Measurements from ENCODE around the gene PCSK5. TPM values are rescaled to one million over a fixed set of nuclear protein-coding genes. Genes with fewer than 3 reads are reported as not detected.
"Not testable (repeated sequence)": the region's sequence is repeated elsewhere in the genome, so short reads cannot be mapped to it uniquely, and the experiment has no call there.

The PCSK5 gene
- total RNA-seq, 1 donor from 2014 or later = 30.7 TPM

DNA sequence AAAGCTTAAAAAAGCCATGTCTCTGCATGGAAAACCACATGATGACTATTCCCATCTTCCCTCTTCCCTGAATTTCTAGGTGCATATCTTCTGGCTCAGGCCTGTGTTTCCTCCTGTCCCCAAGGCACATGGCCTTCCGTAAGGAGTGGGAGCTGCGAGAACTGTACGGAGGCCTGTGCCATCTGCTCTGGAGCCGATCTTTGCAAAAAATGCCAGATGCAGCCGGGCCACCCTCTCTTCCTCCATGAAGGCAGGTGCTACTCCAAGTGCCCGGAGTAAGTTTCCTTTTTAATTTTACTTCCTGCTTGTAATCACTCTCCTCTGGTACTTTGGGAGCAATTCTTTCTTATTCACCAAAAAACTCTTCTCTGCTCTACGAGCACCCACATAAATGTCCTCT lies 420.1 kb downstream of the PCSK5 start:
- Mint-ChIP-seq H3K27ac (no peak overlapping the region), H3K27me3 (no peaks in the 10 kb centered on the region), H3K36me3 (no peaks in the 10 kb centered on the region), H3K4me1 (ENCODE audit: unreplicated experiment) (no peaks in the 10 kb centered on the region), H3K4me3 (no peak overlapping the region), H3K9me3 (no peaks in the 10 kb centered on the region)
- no peak for DNase-seq (ENCODE audit: extremely low spot score, unreplicated experiment)
- TF ChIP-seq, protein P1, sequence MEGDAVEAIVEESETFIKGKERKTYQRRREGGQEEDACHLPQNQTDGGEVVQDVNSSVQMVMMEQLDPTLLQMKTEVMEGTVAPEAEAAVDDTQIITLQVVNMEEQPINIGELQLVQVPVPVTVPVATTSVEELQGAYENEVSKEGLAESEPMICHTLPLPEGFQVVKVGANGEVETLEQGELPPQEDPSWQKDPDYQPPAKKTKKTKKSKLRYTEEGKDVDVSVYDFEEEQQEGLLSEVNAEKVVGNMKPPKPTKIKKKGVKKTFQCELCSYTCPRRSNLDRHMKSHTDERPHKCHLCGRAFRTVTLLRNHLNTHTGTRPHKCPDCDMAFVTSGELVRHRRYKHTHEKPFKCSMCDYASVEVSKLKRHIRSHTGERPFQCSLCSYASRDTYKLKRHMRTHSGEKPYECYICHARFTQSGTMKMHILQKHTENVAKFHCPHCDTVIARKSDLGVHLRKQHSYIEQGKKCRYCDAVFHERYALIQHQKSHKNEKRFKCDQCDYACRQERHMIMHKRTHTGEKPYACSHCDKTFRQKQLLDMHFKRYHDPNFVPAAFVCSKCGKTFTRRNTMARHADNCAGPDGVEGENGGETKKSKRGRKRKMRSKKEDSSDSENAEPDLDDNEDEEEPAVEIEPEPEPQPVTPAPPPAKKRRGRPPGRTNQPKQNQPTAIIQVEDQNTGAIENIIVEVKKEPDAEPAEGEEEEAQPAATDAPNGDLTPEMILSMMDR (conservative IDR thresholded peaks at IDR 0.05) = no peak

DNA sequence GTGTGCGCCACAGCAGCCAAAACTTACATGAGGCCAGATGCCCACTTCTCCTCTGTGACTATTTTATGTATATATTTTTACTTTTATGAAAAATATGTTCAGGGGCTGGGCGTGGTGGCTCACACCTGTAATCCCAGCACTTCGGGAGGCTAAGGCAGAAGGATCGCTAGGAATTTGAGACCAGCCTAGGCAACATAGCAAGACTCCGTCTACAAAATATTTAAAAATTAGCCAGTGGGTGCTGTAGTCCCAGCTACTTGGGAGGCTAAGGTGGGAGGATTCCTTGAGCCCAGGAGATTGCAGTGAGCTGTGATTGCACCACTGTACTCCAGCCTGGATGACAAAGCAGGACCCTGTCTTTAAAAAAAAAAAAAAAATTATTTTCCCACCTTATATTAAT lies 420.5 kb downstream of the PCSK5 start:
- no peaks in the 10 kb centered on the region for H3K27me3 Mint-ChIP-seq
- DNase-seq (ENCODE audit: extremely low spot score, unreplicated experiment) = no peak
- H3K36me3 Mint-ChIP-seq = no peaks in the 10 kb centered on the region
- H3K4me3 Mint-ChIP-seq = no peak overlapping the region
- H3K27ac Mint-ChIP-seq = no peak overlapping the region
- no peaks in the 10 kb centered on the region for H3K9me3 Mint-ChIP-seq
- TF ChIP-seq, protein P1 (conservative IDR thresholded peaks at IDR 0.05) = no peak
- no peaks in the 10 kb centered on the region for H3K4me1 Mint-ChIP-seq (ENCODE audit: unreplicated experiment)

DNA sequence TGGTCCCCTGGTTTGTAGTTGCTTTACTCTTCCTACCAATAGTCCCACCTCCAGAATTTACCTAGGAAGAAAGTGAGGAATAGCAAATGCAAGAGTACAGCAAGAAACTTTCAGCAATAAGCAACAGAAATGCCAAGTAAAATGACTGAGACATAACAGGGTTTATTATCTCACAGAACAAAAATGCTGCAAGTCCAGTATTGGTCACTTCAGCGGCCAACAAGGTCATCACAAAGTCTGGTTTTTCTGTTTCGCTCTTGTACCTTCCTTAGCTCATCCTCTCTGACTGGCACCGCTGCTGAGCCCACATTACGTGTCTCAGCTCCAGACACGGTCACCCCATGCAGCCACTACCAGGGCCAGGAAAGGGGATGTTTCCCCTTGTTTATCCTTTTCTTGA lies 421.1 kb downstream of the PCSK5 start:
- H3K36me3 Mint-ChIP-seq = no peaks in the 10 kb centered on the region

DNA sequence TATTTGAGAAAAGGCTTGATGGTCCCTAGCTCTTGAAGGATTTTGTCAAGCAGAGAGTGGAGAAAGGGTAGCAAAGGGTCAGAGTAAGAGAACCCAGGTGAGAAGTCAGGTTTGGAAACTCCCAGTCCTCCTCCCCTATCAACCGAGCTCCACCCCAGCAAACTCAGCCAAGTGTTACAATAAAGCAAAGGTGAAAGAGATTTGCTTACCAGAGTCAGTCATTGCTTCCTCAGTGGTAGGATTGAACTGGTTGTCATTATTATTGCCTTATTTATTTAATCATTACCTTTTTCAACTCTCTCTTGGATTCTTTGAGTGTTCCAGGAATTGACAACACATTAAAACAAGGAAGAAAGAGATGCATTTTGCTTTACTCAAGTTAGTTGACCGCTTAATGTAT lies 423.3 kb downstream of the PCSK5 start:
- Mint-ChIP-seq H3K9me3 (no peaks in the 10 kb centered on the region), H3K27me3 (no peaks in the 10 kb centered on the region), H3K4me3 (no peak overlapping the region), H3K27ac (no peak overlapping the region), H3K36me3 (no peaks in the 10 kb centered on the region), H3K4me1 (ENCODE audit: unreplicated experiment) (no peaks in the 10 kb centered on the region)
- DNase-seq (ENCODE audit: extremely low spot score, unreplicated experiment) = no peak
- TF ChIP-seq, protein P1 (conservative IDR thresholded peaks at IDR 0.05) = no peak

More for the DNA sequence above, 421.1 kb downstream of the PCSK5 start:
- TF ChIP-seq, protein P1 (conservative IDR thresholded peaks at IDR 0.05) = no peak
- H3K4me1 Mint-ChIP-seq (ENCODE audit: unreplicated experiment) = no peaks in the 10 kb centered on the region
- no peak for DNase-seq (ENCODE audit: extremely low spot score, unreplicated experiment)
- no peaks in the 10 kb centered on the region for H3K27me3 Mint-ChIP-seq
- H3K27ac Mint-ChIP-seq = peak overlapping the region; percentile 76
- no peaks in the 10 kb centered on the region for H3K9me3 Mint-ChIP-seq
- peak overlapping the region; percentile 42 for H3K4me3 Mint-ChIP-seq

DNA sequence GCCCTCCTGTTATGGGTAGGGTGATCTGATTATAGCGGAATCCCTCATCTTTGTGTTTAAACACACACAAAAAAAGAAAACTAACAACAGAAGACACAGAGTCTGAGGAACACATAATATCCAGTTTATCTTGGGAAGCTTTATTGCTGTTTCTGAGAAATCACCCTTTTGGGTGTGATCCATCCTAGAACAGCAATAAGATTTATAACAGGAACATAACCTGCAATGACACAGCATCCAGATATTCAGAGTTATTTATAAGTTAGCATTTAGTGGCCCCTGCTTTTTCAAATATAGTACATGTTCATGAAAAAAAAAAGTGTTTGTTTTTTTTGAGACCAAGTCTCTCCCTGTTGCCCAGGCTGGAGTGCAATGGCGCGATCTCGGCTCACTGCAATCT lies 423.8 kb downstream of the PCSK5 start:
- Mint-ChIP-seq H3K9me3 (no peaks in the 10 kb centered on the region), H3K4me3 (no peak overlapping the region), H3K27me3 (no peaks in the 10 kb centered on the region), H3K36me3 (no peaks in the 10 kb centered on the region), H3K4me1 (ENCODE audit: unreplicated experiment) (no peaks in the 10 kb centered on the region), H3K27ac (no peak overlapping the region)
- DNase-seq (ENCODE audit: extremely low spot score, unreplicated experiment) = no peak
- TF ChIP-seq, protein P1 (conservative IDR thresholded peaks at IDR 0.05) = no peak

DNA sequence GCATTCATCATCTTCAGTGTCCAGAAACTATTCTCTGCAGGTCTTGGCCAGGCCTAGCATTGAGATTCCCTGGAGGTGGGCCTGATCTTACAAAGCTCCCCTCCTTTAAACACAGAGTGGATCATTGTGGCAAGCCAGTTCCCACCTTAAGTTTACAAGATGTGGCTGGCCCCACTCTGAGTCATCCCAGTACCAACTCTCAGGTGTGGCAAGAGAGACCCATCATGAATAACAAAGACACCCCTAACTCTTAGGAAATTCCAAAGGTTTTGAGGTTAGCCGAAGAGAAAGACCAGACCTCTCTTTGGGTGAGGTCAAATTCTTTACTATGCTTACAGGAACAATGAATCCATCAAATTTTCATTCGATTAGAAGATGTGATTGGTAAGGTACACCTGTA lies 425.6 kb downstream of the PCSK5 start:
- Mint-ChIP-seq H3K9me3 (no peaks in the 10 kb centered on the region), H3K27ac (no peak overlapping the region), H3K4me1 (ENCODE audit: unreplicated experiment) (no peaks in the 10 kb centered on the region), H3K4me3 (no peak overlapping the region), H3K27me3 (no peaks in the 10 kb centered on the region), H3K36me3 (no peaks in the 10 kb centered on the region)
- no peak for DNase-seq (ENCODE audit: extremely low spot score, unreplicated experiment)
- TF ChIP-seq, protein P1 (conservative IDR thresholded peaks at IDR 0.05) = no peak

DNA sequence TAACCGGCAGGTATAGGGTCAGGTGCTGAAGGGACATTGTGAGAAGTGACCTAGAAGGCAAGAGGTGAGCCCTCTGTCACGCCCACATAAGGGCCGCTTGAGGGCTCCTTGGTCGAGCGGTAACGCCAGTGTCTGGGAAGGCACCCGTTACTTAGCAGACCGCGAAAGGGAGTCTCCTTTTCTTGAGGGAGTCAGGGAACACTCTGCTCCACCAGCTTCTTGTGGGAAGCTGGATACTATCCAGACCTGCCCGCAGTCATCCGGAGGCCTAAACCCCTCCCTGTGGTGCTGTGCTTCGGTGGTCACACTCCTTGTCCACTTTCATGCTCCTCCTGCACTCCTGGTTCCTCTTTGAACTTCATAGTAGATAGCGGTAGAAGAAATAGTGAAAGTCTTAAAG lies 429.0 kb downstream of the PCSK5 start:
- H3K9me3 Mint-ChIP-seq; H3K4me1 Mint-ChIP-seq (ENCODE audit: unreplicated experiment): not testable (repeated sequence)

More for the DNA sequence above, 429.0 kb downstream of the PCSK5 start:
- not testable (repeated sequence) for H3K27me3 Mint-ChIP-seq; H3K4me3 Mint-ChIP-seq; H3K27ac Mint-ChIP-seq; DNase-seq (ENCODE audit: extremely low spot score, unreplicated experiment); H3K36me3 Mint-ChIP-seq
